OCI-LY7 (cell line): ENCODE results near the gene KRT26.

Experiments
- EZH2phosphoT487 ChIP-seq: fragments of 200-600 bp; sonication (generic); IDR thresholded peaks from 2 replicates; pipeline ENCODE4 v1.6.1; 2018; ENCODE audit warnings: low read depth, borderline replicate concordance, mild to moderate bottlenecking, mixed run types, antibody characterized with exemption, low read length, moderate library complexity, mixed read lengths
- TF ChIP-seq, protein P1 (sequence below): fragments of 200-600 bp; sonication (generic); conservative IDR thresholded peaks from 2 replicates; pipeline ENCODE4 v1.5.1; 2014; ENCODE audit warnings: mild to moderate bottlenecking, antibody characterized with exemption, low read length, moderate library complexity, mixed read lengths

DNA sequence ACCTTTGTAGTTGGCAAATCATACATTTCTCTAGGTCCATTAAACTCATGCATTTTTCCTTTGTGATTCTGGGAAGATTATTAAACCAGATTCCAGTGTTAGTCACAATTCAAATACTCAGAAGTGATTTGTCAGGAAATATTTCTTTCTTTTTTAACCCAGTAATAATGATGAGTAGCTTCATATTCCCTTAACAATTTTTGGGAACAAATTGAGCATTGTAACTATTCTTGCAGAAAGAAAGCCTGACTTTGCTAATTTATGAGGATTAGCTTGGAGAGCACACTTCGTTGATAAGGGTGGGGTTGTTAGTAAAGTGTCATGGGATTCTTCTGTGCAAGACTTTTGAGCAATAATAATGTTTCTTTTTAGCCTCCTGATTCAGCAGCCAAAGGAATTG is 49.8 kb downstream of the KRT26 start:
- TF ChIP-seq, protein P1, sequence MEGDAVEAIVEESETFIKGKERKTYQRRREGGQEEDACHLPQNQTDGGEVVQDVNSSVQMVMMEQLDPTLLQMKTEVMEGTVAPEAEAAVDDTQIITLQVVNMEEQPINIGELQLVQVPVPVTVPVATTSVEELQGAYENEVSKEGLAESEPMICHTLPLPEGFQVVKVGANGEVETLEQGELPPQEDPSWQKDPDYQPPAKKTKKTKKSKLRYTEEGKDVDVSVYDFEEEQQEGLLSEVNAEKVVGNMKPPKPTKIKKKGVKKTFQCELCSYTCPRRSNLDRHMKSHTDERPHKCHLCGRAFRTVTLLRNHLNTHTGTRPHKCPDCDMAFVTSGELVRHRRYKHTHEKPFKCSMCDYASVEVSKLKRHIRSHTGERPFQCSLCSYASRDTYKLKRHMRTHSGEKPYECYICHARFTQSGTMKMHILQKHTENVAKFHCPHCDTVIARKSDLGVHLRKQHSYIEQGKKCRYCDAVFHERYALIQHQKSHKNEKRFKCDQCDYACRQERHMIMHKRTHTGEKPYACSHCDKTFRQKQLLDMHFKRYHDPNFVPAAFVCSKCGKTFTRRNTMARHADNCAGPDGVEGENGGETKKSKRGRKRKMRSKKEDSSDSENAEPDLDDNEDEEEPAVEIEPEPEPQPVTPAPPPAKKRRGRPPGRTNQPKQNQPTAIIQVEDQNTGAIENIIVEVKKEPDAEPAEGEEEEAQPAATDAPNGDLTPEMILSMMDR, result no peak
- no peak for TF ChIP-seq EZH2phosphoT487
